Stomach smooth muscle (tissue), 2 donors: ENCODE measurements around the gene LRRIQ1.

Experiments
- H3K27ac ChIP-seq: one replicate; pipeline ENCODE4 v1.7.0; 2013; ENCODE audit warnings: mild to moderate bottlenecking, low read length, inconsistent platforms
- H3K27me3 ChIP-seq, 2 donors: one replicate each; pipeline ENCODE4 v1.7.0; 2013; ENCODE audit warnings: low read length in 2 of 2; ENCODE audit not compliant: insufficient read depth in 2 of 2, control insufficient read depth in 1 of 2
- H3K36me3 ChIP-seq, 2 donors: one replicate each; pipeline ENCODE4 v1.7.0; 2013; ENCODE audit warnings: low read length in 2 of 2; ENCODE audit not compliant: control insufficient read depth in 2 of 2, insufficient read depth in 2 of 2
- H3K4me1 ChIP-seq: one replicate; pipeline ENCODE4 v1.7.0; 2013; ENCODE audit warnings: low read length; ENCODE audit not compliant: control insufficient read depth, insufficient read depth
- H3K4me3 ChIP-seq, 2 donors: one replicate each; pipeline ENCODE4 v1.7.0; 2013; ENCODE audit warnings: low read length in 2 of 2
- H3K9ac ChIP-seq, 2 donors: one replicate each; pipeline ENCODE4 v1.7.0; 2013; ENCODE audit warnings: low read length in 2 of 2, mild to moderate bottlenecking in 1 of 2
- H3K9me3 ChIP-seq, 2 donors: one replicate each; pipeline ENCODE4 v1.7.0; 2013; ENCODE audit warnings: low read length in 2 of 2; ENCODE audit not compliant: control insufficient read depth in 2 of 2
- donor health status: healthy.
- donor health status: Pancreatic carcinoma.

Gene LRRIQ1

DNA sequence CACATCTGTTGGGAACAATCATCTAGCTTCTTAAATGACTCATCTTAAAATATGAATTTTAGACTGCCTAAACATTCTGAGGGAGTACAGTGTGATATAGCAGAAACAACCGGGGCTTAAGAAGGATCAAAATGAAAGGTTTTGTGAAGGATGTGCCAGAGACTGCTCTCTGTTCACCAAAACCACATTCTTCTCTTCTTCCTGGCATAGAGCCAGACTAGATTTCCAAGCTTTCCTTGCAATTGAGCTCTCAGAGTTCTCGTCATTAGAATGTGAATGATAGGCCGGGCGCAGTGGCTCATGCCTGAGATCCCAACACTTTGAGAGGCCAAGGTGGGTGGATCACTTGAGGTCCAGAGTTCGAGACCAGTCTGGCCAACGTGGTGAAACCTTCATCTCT lies 94.5 kb downstream of the LRRIQ1 start:
- Histone ChIP-seq H3K27me3 (no peaks in the 10 kb centered on the region), H3K4me1 (no peaks in the 10 kb centered on the region), H3K9ac (no peak overlapping the region), H3K27ac (no peak overlapping the region), H3K9me3 (no peaks in the 10 kb centered on the region), H3K4me3 (no peak overlapping the region), H3K36me3 (no peaks in the 10 kb centered on the region)

DNA sequence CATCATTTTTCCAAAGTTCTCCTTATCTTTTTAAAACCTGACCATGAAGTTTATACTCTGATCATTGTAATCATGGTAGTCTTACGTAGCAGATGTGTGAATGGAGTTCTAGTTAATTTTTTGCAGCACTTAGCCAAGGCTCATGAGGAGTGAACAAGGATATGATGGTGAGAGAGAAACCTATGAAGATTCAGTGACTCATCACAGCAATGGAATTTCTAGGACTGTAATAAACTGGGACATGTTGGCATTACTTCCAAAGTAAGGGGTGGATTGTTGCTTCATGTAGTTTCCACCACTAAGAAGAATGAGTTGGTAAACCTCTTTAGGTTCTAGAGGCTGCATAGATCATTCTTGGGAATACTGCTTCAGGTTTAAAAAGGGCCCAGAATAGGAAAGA lies 102.7 kb downstream of the LRRIQ1 start:
- Histone ChIP-seq H3K36me3 (no peaks in the 10 kb centered on the region), H3K4me1 (no peaks in the 10 kb centered on the region), H3K9ac (no peak overlapping the region), H3K9me3 (no peaks in the 10 kb centered on the region), H3K27ac (no peak overlapping the region), H3K27me3 (no peaks in the 10 kb centered on the region), H3K4me3 (no peak overlapping the region)

- H3K9ac ChIP-seq = no peak overlapping the region
- no peak overlapping the region for H3K4me3 ChIP-seq
- H3K9me3 ChIP-seq = no peaks in the 10 kb centered on the region
- H3K27ac ChIP-seq = no peak overlapping the region
- no peaks in the 10 kb centered on the region for H3K4me1 ChIP-seq
- no peaks in the 10 kb centered on the region for H3K36me3 ChIP-seq
- H3K27me3 ChIP-seq = no peaks in the 10 kb centered on the region
Measured at GRCh38 chr12:85147331-85147730, 111.2 kb downstream of the LRRIQ1 start.

DNA sequence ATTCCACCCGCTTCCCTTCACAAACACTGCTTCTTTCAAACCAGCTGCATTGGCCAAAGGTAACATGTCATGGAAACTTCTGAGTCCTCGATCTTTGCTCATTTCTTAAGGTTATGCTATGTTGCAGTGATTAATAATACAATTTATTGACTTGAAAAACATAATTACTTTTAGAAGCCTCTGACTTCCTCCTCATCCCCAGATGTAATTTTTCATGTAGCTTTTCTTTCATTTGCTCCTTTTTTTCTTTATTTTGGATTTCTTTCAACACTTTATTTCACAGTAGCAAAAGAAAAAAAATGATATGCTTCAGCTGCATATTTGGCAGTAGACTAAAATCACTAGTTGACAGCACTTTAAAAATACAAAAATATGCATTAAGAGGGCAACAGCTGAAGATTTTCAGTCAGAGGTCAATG lies 116.2 kb downstream of the LRRIQ1 start:
- H3K4me3 ChIP-seq = no peak overlapping the region
- no peaks in the 10 kb centered on the region for H3K9me3 ChIP-seq
- H3K4me1 ChIP-seq = no peaks in the 10 kb centered on the region
- H3K9ac ChIP-seq = no peak overlapping the region
- no peak overlapping the region for H3K27ac ChIP-seq
- H3K27me3 ChIP-seq = no peaks in the 10 kb centered on the region
- no peaks in the 10 kb centered on the region for H3K36me3 ChIP-seq

DNA sequence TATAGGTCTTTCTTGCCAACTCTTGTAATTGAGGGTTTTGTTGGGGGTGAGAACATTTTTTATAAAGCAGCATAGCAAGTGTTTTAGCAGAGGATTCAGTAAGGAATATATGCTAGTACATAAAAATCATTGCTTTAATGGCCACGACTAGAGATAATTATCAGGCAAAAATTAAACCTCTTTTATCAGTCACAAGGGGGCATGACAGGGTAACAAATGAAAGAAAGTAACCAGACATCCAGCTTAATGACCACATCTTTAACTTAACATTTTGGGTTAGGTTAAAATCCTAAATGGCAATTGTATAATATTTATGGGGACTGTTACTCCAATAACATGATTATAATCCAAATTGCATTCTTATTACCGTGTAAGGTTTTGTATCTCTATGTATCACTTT lies 119.6 kb downstream of the LRRIQ1 start:
- Histone ChIP-seq H3K9ac (no peak overlapping the region), H3K27me3 (no peaks in the 10 kb centered on the region), H3K27ac (no peak overlapping the region), H3K4me1 (no peaks in the 10 kb centered on the region), H3K9me3 (no peaks in the 10 kb centered on the region), H3K4me3 (no peak overlapping the region), H3K36me3 (no peaks in the 10 kb centered on the region)

DNA sequence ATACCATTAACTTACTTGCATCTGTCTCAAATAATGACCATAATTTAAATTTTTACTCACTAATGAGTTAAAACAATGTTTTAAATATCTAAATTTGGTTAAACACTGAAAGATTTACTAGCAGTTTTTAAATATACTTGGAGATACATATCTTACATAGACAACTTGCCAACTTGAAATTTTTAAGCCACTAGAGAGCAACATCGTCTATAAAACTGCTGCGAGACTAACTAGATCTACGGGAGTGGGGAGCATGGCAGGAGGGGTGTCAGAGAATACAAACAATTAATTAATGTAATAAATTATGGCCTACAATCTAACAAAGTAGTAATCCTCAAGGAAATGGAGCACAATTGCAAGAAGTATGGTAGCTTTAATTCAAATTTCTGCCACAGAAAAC lies 120.4 kb downstream of the LRRIQ1 start:
- H3K36me3 ChIP-seq = no peaks in the 10 kb centered on the region
- H3K4me1 ChIP-seq = no peaks in the 10 kb centered on the region
- no peaks in the 10 kb centered on the region for H3K27me3 ChIP-seq
- no peaks in the 10 kb centered on the region for H3K9me3 ChIP-seq
- no peak overlapping the region for H3K9ac ChIP-seq
- no peak overlapping the region for H3K4me3 ChIP-seq
- H3K27ac ChIP-seq = no peak overlapping the region

DNA sequence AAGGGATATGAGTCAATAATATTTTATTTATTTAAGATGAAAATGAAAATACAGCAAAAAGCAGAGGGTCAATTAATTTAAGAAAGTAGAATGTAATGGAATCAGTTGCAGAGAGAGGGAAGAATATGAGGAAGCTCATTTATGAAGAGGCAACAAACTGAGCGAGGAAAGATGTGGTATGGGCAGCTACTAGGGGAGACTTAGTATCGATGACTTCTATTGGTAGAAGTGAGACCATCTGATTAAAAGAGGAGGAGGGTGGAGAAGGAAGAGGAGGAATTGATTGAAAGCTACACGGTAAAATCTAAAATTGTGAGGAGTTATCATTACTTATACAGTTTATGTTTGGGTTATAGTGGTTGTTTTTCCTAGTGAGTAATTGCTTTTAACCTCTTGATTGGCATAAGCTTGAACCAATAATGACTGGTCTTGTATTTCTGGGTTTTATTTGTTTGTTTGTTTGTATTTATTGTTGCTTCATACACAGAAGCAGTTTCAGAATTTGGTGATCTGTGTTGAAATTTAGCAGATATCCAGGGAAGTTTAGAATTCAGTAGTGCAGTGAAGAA lies 121.0 kb downstream of the LRRIQ1 start:
- Histone ChIP-seq H3K4me3 (no peak overlapping the region), H3K27me3 (no peaks in the 10 kb centered on the region), H3K9me3 (no peaks in the 10 kb centered on the region), H3K36me3 (no peaks in the 10 kb centered on the region), H3K4me1 (no peaks in the 10 kb centered on the region), H3K27ac (no peak overlapping the region), H3K9ac (no peak overlapping the region)

DNA sequence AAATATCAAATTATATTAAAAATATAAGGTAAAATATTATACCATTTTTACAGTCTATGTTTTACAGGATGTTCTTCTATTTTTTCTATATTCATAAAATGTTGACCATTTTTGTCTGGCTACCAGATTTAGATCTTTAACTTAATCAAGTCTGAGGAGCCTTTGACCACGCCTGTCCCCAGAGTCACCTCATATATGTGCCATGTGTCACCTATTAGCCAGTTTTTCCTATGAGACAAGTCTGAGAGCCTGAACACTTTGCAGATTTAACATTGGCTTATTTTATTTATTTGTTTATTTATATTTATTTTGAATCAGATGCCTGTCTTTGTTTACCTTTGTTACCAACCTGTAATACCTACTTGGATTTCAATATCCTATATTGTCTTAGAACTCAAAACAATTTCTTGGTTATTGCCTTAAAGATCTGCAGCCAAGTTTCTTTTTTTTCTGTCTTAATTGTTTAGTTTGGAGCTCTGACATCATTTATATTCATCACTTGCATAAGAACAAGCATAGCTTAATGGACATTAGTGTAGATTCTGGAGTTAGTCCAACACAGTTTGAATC lies 127.7 kb downstream of the LRRIQ1 start:
- Histone ChIP-seq H3K27me3 (no peaks in the 10 kb centered on the region), H3K9me3 (no peaks in the 10 kb centered on the region), H3K4me1 (no peaks in the 10 kb centered on the region), H3K27ac (no peak overlapping the region), H3K36me3 (no peaks in the 10 kb centered on the region), H3K4me3 (no peak overlapping the region), H3K9ac (no peak overlapping the region)

DNA sequence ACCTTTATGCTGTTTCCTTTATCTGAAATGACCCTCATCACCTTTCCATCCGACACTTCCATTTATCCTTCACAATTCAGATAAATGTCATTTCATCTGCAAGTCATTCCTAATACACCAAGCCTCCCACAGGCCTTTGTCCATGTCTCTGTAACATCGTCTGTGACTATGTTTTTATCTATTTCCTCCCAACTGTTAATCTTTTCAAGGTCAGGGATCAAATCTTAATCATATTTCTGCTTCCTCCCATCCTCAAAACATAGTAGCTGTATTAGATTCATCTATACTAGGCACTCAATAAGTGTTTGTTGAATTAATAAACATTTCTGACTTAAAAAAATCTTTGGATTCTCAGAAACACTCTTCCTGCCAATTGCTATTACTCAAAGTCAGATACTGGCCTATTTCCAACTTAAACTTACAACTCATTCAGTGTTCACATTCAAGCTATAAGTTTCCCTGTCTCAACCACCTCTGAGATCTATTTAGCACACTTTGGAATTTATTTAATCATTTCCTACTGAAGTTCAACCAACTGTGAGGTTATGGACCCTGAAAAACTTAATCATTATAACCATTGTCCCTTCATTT lies 143.6 kb downstream of the LRRIQ1 start:
- Histone ChIP-seq H3K9me3 (no peaks in the 10 kb centered on the region), H3K27me3 (no peaks in the 10 kb centered on the region)

DNA sequence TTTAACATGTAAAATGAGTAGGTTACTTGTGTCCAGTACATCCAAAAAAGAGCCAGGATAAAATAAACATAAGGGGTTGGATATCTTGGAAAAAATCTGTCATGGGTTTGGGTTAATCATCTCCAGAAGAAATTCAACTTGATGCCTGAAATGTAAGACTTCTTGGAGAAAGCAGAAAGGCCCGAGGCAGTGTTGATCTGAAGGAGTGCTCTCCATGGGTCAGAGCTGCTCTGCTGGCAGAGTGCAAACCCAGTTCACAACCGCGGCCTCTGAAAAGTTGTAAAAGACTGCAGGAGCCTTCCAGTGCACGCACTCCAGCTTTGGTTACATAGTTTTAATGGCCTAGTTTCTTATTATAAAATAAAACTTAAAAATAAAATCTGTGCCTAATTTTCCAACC lies 146.5 kb downstream of the LRRIQ1 start:
- no peak overlapping the region for H3K9ac ChIP-seq
- H3K4me3 ChIP-seq = no peak overlapping the region
- no peaks in the 10 kb centered on the region for H3K9me3 ChIP-seq
- H3K36me3 ChIP-seq = no peaks in the 10 kb centered on the region
- H3K27me3 ChIP-seq = no peaks in the 10 kb centered on the region
- no peaks in the 10 kb centered on the region for H3K4me1 ChIP-seq
- H3K27ac ChIP-seq = no peak overlapping the region

More for the DNA sequence above, 143.6 kb downstream of the LRRIQ1 start:
- Histone ChIP-seq H3K9ac (no peak overlapping the region), H3K36me3 (no peaks in the 10 kb centered on the region), H3K27ac (no peak overlapping the region), H3K4me3 (no peak overlapping the region), H3K4me1 (no peaks in the 10 kb centered on the region)

DNA sequence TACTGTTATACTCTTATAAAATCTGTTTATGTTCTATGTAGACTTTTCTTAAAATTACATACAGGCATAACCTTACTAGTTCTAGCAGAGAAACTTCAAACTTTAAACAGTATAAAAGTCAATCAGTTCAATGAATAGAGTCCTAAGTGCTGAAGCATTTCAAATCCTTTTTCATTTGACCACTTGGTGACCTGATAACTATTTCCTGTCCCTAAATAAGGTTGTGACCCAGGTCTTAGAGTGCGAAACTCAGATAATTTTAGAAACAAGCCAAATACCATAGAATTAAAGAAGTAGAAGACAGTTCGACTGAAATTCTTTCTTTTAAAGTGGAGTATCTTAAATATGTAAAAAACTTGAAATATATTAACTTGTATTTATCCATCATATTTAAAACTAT lies 147.7 kb downstream of the LRRIQ1 start:
- no peak overlapping the region for H3K4me3 ChIP-seq
- no peaks in the 10 kb centered on the region for H3K9me3 ChIP-seq
- no peak overlapping the region for H3K27ac ChIP-seq
- H3K9ac ChIP-seq = no peak overlapping the region
- no peaks in the 10 kb centered on the region for H3K36me3 ChIP-seq
- no peaks in the 10 kb centered on the region for H3K4me1 ChIP-seq
- no peaks in the 10 kb centered on the region for H3K27me3 ChIP-seq
